DMS53 treated with DMSO at 0.1 percent for 48 hours (cell line): Measurements from ENCODE around the gene RNF113B.

Experiments used
- DNase-seq: peaks from one replicate; lab custom pipeline; 2025; ENCODE audit not compliant: unreplicated experiment; lab: John Stamatoyannopoulos, UW

The RNF113B gene

DNA sequence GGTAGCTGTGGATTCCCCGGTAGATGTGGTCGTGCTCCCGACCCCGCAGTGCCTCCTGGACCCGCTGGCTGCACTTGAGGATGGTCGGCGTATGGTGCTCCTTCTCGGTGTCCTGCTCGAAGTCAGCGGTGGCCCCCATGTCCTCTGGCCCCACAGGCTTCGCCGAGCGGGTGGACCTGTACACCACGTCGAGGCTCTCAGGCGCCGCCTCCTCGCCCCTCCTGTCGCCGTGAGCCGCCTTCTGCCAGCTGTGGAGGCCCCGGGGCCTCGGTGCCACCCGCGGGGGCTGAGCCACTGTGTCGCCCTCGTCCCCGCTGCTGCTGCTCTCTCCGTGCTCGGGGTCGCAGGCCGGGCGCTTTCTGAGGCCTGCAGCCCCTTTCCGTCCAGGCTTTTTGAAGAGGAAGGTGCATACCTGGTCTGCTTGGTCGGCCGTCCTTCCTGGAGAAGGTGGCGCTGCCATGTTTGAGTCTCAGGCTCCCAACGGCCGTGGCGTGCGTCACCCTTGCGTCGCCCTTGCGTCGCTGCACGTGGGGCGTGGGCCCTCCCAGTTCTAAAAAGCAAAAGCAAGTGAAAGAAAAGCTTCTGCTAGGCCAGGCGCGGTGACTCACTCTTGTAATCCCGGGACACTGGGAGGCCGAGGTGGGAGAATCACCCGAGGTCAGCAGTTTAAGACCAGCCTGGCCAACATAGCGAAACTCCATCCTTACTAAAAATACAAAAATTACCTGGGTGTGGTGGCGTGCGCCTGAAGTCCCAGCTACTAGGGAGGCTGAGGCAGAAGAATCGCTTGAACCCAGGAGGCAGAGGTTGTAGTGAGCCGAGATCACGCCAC lies at the start of gene RNF113B:
Gene RNF113B, minus strand, starts transcription at position 493 of the 832 bp plus-strand sequence. Its CDS starts 33 bp downstream, at position 460.
- DNase-seq, result no peak

DNA sequence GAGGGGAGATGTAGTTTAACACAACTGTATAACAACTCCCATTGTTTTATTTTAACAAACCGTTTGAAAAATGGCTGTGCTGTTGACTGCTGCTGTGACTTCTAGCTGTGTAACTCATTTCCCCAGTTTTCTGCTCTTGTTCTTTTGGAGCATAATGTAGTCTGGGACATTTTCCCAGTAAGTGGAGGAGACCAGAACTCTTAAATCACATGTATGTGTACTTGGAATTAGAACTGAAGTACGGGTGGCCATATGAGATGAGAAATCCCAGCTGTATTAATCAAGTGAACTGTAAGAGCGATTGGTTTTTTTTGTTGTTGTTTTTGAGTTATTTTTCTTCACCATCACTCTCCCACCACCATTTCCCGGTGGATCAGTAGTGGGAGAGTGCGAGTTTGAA lies 49.4 kb upstream of the RNF113B start:
- no peak for DNase-seq

DNA sequence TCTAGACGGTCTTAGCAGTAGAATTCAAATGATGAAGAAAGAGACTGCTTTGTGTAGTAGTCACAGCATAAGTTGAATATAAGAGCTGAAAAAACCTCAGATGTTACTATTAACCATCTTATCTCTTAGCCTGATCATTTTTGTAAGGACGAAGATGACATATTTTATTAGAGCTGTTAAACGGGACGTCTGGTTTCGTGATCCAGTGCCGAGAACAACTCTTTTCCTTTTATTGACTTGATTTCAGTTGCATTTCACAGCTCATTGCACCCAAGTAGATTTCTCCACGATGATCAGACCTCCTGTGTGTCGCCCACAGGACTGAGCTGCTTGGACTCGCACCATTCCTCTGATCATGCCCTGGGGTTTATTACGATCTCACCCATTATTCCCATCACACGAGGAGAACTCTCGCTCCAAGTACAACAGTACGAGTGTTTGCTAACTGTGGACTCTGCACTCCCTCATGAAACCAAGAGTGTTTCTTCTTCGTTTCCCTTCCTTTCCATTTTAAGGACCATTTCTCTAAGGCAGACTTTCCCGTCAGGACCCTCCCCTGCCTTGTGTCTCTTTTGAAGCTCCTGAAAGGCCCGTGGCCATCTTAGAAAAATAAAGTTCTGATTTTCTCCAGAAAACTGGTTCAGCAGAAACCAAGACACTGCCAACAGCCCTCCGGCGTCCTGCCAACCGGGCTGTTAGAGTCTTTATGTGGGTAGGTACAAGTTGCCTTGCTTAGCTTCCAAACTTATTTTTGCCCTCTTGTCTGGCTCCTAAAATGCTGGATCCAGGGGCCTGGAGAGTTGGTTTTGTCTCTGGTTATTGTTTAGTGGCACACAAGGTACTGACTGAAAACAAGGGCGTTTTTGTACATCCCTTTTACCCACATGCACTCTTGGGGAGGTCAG lies 48.2 kb upstream of the RNF113B start:
- no peak for DNase-seq

DNA sequence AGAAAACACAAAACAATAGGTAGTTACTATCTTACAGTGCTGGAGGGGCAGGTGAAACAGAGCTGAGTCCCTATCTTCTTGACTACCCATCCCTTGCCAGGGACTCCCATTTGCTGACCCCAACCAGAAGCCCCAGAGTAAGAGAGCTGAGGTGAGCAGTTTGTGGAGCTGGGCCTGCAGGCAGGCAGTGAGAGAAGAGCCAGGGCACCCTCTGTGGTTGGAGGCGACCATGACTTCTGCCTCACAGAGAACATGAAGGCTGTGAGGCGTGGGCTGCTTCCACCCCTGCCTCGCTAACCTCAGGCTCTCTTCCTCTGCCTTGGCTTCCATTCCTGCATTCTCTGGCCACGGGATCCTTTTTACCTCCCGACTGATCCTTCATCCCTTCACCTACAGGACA lies 47.5 kb upstream of the RNF113B start:
- no peak for DNase-seq

GRCh38 chr13:98223741-98224140 lies 46.7 kb upstream of the RNF113B start:
- DNase-seq, result no peak

GRCh38 chr13:98222816-98223215 lies 45.7 kb upstream of the RNF113B start:
- no peak for DNase-seq

GRCh38 chr13:98222081-98222554 lies 45.0 kb upstream of the RNF113B start:
- no peak for DNase-seq

DNA sequence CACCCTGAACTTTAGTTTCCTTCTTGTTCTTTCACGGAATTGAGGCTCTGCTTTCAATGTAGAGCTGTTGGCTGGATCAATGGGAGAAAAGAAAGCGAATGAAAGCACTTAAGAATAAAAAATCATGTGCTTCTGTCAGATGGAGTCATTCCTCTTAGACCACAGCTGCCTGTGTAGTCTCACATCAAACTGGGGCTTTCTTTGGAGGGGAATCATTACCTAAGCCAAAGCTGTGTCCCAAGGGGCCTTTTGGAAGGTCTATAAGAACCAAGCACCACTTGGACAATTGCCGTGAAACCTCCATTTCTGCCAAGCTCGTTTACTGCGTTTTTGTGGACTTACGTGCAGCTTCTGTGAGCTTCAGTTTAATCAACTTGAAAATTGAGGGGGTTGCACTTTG lies 44.2 kb upstream of the RNF113B start:
- no peak for DNase-seq

GRCh38 chr13:98220271-98220791 lies 43.3 kb upstream of the RNF113B start:
- no peak for DNase-seq

DNA sequence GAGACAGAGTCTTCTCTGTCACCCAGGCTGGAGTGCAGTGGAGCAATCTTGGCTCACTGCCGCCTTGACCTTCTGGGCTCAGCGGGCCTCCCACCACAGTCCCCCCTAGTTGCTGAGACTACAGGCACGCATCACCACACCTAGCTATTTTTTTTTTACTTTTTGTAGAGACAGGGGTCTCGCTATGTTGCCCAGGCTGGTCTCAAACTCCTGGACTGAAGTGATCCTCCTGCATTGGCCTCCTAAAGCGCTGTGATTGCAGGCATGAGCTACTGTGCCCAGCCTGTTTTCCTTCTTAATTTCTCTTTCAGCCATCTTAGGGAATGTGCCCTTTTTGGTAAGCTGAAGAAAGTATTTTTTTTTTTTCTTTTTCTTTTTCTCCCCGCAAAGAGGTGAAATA lies 42.6 kb upstream of the RNF113B start:
- DNase-seq, result no peak

DNA sequence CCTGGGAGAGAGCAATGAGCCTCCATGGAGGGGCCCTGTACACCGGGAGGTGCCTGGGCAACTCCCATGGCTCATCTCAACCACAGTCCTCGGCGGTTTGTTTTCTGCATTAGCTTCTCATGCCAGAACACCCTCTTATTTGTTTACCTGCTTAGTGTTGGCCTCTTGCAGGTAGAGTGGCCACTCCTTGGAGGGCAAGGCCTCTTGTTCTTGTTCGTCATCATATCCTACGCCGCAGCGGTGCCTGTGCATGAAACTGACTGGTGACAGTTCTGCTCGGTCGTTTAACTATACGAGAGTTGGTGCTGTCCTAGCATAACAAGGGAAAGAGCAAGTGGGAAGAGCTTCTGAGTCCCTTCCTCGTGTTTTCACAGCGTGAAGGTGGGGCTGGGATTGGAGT lies 40.5 kb upstream of the RNF113B start:
- no peak for DNase-seq

GRCh38 chr13:98216711-98217285 lies 39.7 kb upstream of the RNF113B start:
- peak; percentile 10 for DNase-seq

DNA sequence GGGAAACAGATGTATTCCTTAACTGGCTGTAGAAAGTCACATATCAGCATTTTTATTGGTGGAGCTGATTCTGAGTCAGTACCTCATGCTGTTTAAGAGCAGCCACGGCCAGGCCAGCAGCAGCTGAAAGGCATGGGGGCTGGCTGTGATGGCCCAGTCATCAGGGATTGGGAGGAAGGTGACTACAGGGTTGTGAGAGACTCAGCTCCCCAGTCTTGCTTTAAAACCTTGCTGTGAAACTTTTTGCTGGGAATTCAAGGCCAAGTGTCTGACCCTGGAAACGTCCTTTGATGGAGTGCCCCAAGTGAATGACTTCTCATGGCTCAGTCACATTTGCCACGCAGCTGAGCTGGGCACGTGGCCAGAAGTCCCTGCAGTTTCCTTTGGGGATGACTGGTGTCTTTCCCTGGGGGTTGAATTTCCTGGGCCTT lies 39.1 kb upstream of the RNF113B start:
- DNase-seq, result no peak

DNA sequence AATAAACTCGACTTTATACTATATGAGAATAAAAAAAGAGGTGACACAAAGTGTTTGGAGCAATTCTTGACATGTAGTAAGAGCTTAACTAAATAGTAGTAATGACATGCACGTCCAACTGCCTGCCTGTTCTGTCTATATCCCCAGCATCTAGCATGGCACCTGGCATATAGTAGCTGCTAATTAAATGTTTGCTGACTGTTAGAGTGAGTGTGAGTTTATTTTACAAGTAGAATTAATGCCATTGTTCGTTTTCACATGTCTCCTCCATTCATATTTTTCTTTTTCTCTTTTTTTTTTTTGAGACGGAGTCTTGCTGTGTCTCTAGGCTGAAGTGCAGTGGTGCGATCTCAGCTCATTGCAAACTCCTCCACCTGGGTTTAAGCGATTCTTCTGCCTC lies 38.4 kb upstream of the RNF113B start:
- DNase-seq, result no peak

GRCh38 chr13:98214707-98215106 lies 37.6 kb upstream of the RNF113B start:
- peak; percentile 44 for DNase-seq

DNA sequence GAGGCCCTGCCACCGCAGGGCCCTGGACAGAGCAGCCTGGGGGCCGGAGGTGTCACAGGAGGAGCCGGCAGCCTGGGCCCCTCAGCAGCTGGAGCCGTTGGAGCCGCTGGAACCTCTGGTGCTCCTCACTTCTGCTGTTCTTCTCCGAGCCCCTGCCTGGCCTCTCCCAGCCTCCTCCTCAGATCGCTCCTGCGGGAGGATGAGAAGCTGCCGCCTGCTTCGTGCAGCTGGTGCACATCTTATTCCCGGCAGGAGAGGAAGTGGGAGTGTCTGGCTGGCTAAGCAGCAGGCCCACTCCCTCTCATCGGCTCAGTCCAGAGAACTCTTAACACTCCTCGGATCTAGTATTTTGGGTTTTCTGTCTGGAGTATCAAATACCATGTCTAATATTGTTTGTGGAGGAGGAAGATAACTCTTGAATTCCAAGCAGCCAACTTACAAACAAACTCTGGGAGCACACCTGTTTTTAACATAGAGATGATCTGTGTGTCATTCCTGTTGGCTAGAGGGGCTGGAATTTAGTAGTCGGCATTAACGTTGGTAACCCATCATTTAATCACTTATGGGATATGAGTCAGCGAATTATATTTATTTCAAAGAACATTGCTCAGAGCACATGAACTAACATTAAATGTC lies 37.1 kb upstream of the RNF113B start:
- DNase-seq, result peak; percentile 0

DNA sequence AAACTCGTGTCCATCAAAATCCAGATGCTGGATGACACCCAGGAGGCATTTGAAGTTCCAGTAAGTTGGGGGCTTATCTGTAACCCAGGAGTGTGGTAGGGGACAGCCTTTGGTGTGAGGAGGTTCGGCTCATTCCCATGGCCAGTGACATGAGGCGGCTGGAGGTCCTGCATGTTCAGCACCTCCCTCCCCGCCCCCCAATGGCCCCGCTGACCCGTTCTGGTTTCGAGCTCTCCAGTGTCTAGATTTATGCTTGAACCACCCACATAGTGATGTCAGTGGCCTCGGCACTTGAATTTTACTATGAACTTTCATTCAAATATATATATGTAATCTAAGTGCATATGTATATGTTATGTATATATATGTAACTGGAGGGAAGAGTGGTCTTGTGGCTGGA lies 36.3 kb upstream of the RNF113B start:
- DNase-seq, result no peak

- no peak for DNase-seq
Observed at GRCh38 chr13:98212763-98213162, 35.7 kb upstream of the RNF113B start.

DNA sequence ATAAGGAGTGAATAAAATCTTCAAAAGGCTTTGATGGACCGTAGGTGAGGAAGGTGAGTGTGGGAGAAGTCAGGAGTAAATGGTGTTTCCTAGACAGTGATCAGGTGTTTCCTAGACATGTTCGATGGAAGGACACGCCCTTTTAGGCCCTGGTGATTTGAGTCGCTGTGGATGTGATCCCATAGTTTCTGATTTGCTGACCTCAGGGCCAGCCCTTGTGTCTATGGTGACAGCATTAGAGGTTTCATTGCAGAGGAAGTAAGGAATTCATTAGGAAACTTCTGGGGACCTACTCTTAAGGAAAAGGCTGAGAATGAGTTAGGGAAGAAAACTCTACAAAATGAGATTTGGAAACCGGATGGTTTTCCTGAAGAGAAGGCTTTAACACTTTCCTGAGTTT lies 31.5 kb upstream of the RNF113B start:
- no peak for DNase-seq

DNA sequence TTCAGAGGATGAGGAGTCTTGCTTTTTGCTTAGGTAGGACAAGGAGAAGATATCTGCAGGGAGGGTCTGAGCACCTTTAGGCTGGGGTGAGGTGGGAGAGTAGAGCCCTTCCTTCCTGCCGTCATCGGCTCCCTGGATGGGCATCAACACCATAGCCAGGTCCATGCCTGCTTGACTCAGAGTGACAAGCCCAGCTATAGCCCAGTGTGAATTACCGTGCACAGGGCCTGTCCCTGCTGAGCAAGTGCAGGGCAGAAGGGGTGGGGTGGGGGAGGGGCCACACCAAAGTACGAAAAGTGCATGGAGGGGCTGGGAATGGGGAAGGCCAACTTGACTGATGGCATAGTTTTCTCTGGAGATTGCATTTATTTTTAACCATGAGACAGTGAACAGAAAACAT lies 30.3 kb upstream of the RNF113B start:
- DNase-seq, result no peak

GRCh38 chr13:98206946-98207345 lies 29.9 kb upstream of the RNF113B start:
- no peak for DNase-seq
